Gastroesophageal sphincter (tissue), 4 donors: ENCODE data around the gene HINT1. TPM values are rescaled to one million over a fixed set of nuclear protein-coding genes. Genes with fewer than 3 reads are reported as not detected.
A peak's percentile ranks its signal among the peaks of the same experiment; 100 is the strongest.

Source experiments
- ATAC-seq: fragments of 150-250 bp; one replicate; pipeline ENCODE4 v1.9.1; 2016; ENCODE audit warnings: mild to moderate bottlenecking, moderate library complexity
- H3K27ac ChIP-seq, 4 donors: fragments of 200-600 bp; sonication (generic) in 3 of 4; 1 replicate in 3 of 4; 2 replicates in 1 of 4; pipeline ENCODE4 v1.5.1; 2016 to 2019
- H3K27me3 ChIP-seq: fragments of 200-600 bp; sonication (generic); one replicate; pipeline ENCODE4 v1.5.1; 2019
- H3K36me3 ChIP-seq, 2 donors: fragments of 200-600 bp; sonication (generic); one replicate each; pipeline ENCODE4 v1.5.1; 2019; ENCODE audit warnings: control low read depth in 1 of 2
- H3K4me1 ChIP-seq, 3 donors: fragments of 200-600 bp; sonication (generic); 1 replicate in 2 of 3; 2 replicates in 1 of 3; pipeline ENCODE4 v1.5.1; 2016 to 2019; ENCODE audit warnings: control low read depth in 2 of 3
- H3K4me3 ChIP-seq, 2 donors: fragments of 200-600 bp; sonication (generic); one replicate each; pipeline ENCODE4 v1.5.1; 2019; ENCODE audit warnings: mild to moderate bottlenecking in 1 of 2, moderate library complexity in 1 of 2
- H3K9me3 ChIP-seq, 3 donors: fragments of 200-600 bp; sonication (generic); one replicate each; pipeline ENCODE4 v1.5.1; 2017 to 2019; ENCODE audit warnings: control low read depth in 2 of 3
- EP300 ChIP-seq: sonication (generic); formaldehyde crosslinking; IDR thresholded peaks from one replicate; pipeline ENCODE4 v1.6.1; 2017; ENCODE audit warnings: antibody characterized with exemption, mild to moderate bottlenecking
- POLR2A ChIP-seq, 2 donors: fragments of 450-650 bp; IDR thresholded peaks; one replicate each; pipeline ENCODE4 v1.6.1; 2017; ENCODE audit warnings: antibody characterized with exemption in 2 of 2, mild to moderate bottlenecking in 2 of 2, moderate library complexity in 1 of 2
- POLR2AphosphoS5 ChIP-seq: sonication (generic); formaldehyde crosslinking; IDR thresholded peaks from one replicate; pipeline ENCODE4 v1.6.1; 2017; ENCODE audit warnings: antibody characterized with exemption
- WGBS, 2 donors: methylation state at CpG; one replicate each; pipeline ENCODE4 v1.1.5; 2018; ENCODE audit warnings: low coverage in 1 of 2; 5-methylcytosine and 5-hydroxymethylcytosine counted together
- total RNA-seq, 4 donors: library from RNA; depleted of rRNA; stranded (reverse); fragments of >200 nt; gene quantifications; one replicate each; pipeline ENCODE4 v1.1.0, GENCODE V29; 2016
- TF ChIP-seq, protein P1 (sequence below), 4 experiments: fragments of 200-600 bp in 2 of 4; fragments of 450-650 bp in 2 of 4; sonication (generic) in 1 of 4; IDR thresholded peaks; one replicate each; pipeline ENCODE4 v1.5.1; 2017 to 2019; ENCODE audit warnings: antibody characterized with exemption in 4 of 4, mild to moderate bottlenecking in 2 of 4, moderate library complexity in 2 of 4

Gene HINT1
- total RNA-seq, 4 donors from 2014 or later, result 120 to 239 (median 209) TPM

DNA sequence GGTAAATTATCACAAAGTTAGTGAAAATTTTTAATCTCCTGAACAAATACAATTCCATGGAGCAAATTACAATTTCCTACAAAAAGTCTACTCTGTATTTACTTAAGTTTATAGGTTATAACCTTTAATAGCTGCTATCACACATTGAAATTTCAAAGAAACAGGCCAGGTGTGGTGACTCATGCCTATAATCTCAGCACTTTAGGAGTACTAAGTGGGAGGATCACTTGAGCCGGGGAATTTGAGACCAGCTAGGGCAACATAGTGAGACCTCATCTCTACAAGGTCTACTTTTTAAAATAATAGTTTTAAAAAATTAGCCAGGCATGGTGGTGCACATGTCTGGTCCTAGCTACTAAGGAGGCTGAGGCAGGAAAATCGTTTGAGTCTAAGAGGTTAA lies 50.3 kb downstream of the HINT1 start:
- Histone ChIP-seq H3K9me3 (no peaks in the 10 kb centered on the region), H3K4me3 (no peak overlapping the region), H3K27ac (no peak overlapping the region), H3K36me3 (no peaks in the 10 kb centered on the region), H3K4me1 (no peaks in the 10 kb centered on the region), H3K27me3 (no peaks in the 10 kb centered on the region)
- no peak for ATAC-seq
- WGBS, 2 donors, result 60 to 62% methylated on average over 2 of the region's 2 CpGs
- TF ChIP-seq, protein P1, sequence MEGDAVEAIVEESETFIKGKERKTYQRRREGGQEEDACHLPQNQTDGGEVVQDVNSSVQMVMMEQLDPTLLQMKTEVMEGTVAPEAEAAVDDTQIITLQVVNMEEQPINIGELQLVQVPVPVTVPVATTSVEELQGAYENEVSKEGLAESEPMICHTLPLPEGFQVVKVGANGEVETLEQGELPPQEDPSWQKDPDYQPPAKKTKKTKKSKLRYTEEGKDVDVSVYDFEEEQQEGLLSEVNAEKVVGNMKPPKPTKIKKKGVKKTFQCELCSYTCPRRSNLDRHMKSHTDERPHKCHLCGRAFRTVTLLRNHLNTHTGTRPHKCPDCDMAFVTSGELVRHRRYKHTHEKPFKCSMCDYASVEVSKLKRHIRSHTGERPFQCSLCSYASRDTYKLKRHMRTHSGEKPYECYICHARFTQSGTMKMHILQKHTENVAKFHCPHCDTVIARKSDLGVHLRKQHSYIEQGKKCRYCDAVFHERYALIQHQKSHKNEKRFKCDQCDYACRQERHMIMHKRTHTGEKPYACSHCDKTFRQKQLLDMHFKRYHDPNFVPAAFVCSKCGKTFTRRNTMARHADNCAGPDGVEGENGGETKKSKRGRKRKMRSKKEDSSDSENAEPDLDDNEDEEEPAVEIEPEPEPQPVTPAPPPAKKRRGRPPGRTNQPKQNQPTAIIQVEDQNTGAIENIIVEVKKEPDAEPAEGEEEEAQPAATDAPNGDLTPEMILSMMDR (IDR thresholded peaks at IDR 0.05), result no peak
- TF ChIP-seq POLR2A (IDR thresholded peaks at IDR 0.05) (no peak), EP300 (no peak), POLR2AphosphoS5 (no peak)

DNA sequence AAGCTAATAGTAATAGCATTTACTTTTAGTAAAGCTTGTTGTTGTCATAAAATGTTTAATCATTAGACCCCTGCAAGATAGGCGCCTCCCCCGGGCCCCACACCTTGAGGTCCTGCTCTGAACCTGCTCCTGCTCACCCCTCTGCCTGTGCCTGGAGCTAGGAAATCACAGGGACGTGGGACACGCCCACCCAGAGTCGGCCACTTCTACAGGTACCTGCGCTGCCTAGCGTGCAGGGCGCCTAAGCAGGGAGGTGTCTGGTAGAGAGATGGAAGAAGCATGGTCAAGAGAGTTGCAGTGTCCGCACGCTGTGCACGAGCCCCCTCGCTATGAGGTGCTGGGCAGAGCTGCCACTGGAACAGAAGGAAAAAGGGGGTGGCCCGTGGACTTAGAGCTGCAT lies 52.6 kb downstream of the HINT1 start:
- WGBS, 2 donors, result 60% methylated on average over 1 of the region's 13 CpGs; no CpG with 5 or more reads in 1 of the 2 donors
- TF ChIP-seq, protein P1 (IDR thresholded peaks at IDR 0.05), result no peak
- H3K27me3 ChIP-seq, result no peaks in the 10 kb centered on the region

DNA sequence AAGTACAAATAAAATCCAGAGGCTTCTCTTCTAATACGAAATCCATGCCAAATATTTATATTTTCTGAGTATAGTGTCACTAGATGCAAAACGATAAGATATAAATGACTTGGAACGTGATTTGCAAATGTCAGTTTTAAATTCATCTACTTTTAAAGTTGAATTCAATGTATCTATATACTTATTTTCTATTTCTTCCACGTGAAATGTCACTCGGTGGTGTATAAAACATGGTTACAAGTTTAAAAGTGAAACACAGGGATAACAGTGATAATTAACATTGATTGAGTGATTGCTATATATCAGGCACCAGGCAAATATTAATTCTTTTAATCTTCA lies 54.8 kb downstream of the HINT1 start:
- Histone ChIP-seq H3K36me3 (no peaks in the 10 kb centered on the region), H3K4me3 (no peak overlapping the region), H3K27ac (no peak overlapping the region), H3K9me3 (no peaks in the 10 kb centered on the region), H3K27me3 (no peaks in the 10 kb centered on the region), H3K4me1 (no peaks in the 10 kb centered on the region)
- 17 to 20% methylated on average over 5 of the region's 5 CpGs for WGBS, 2 donors
- no peak for TF ChIP-seq EP300
- TF ChIP-seq, protein P1 (IDR thresholded peaks at IDR 0.05), result no peak
- no peak for TF ChIP-seq POLR2AphosphoS5
- no peak for TF ChIP-seq POLR2A (IDR thresholded peaks at IDR 0.05)
- ATAC-seq, result no peak

More for the DNA sequence above, 52.6 kb downstream of the HINT1 start:
- ATAC-seq, result no peak
- Histone ChIP-seq H3K36me3 (no peaks in the 10 kb centered on the region), H3K9me3 (no peaks in the 10 kb centered on the region), H3K4me3 (no peak overlapping the region), H3K4me1 (no peaks in the 10 kb centered on the region), H3K27ac (no peak overlapping the region)

DNA sequence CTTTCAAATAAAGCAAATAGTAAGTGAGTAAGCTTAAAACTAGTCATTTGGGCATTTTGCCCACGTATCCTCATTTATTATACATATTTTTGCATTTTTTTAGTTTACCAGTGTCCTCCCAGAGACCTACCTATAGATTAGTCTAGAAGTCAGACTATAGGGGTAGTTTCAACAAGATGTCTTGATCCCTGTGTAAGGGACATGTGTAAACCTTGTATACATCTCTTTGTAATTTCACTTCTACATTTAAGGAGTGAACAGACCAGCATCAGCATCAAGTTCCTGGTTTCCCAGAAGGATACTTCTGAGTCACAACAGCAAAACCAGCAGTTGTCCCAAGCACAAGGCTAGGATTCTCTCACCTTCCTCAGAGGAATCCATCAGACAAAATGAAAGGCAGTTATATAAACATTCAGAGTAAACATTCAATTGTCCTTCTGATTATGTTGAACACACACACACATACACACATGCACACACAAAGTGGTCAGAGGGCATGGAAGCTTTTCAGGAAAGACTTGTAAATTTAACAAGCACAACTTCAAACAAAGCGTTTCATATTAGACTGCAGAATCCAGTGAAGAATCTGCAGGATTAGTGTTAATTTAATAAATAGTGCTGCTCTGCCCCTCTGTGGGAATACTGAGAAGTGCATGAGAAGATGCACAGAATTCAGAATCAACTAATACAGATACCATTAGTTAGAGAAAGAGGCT lies 55.4 kb downstream of the HINT1 start:
- H3K27me3 ChIP-seq, result no peaks in the 10 kb centered on the region
- ATAC-seq, result no peak
- no peaks in the 10 kb centered on the region for H3K9me3 ChIP-seq
- TF ChIP-seq POLR2A (IDR thresholded peaks at IDR 0.05), result no peak
- TF ChIP-seq, protein P1 (IDR thresholded peaks at IDR 0.05), result peak; percentile 46 to 67 (median 50)
- no peaks in the 10 kb centered on the region for H3K4me1 ChIP-seq
- WGBS, 2 donors, result 22 to 25% methylated on average over 2 of the region's 2 CpGs
- no peak overlapping the region for H3K4me3 ChIP-seq
- H3K27ac ChIP-seq, result no peak overlapping the region
- no peaks in the 10 kb centered on the region for H3K36me3 ChIP-seq

Other genes starting within 250 kb of the HINT1 start
- 10 to 100 TPM in 3 of 4 donors, 1 to 10 TPM in 1; 5.5 to 36.7 (median 13.2) TPM for gene LYRM7, start 5.7 kb upstream of the HINT1 start, total RNA-seq
- 10 to 100 TPM; 25.2 to 38.7 (median 30.1) TPM for gene CDC42SE2, start 98.8 kb upstream of the HINT1 start, total RNA-seq